IMR-90 (cell line): ENCODE results near the gene ACE. TPM values are rescaled to one million over a fixed set of nuclear protein-coding genes. Genes with fewer than 3 reads are reported as not detected.

Experiments used
- ATAC-seq: fragments of 200-7000 bp; cut with Tn5 transposase; 2 replicates; pipeline ENCODE4 v1.9.1; 2020; ENCODE audit warnings: low read depth, mild to moderate bottlenecking, moderate library complexity
- Bru-seq: library from RNA; stranded (reverse); fragments of 400-500 nt; gene quantifications from one replicate; lab custom pipeline; 2021; lab: Mats Ljungman, UMichigan
- BruChase-seq, 2 experiments: library from RNA; stranded (reverse); fragments of 400-500 nt; gene quantifications; one replicate each; lab custom pipeline; 2021; lab: Mats Ljungman, UMichigan
- BruUV-seq: library from RNA; stranded (reverse); fragments of 400-500 nt; replicated peaks from 2 replicates; lab custom pipeline; 2021; lab: Mats Ljungman, UMichigan
- CTCF ChIA-PET: fragments of 300-600 bp; formaldehyde crosslinking; extraction: SDS; loops from one replicate; lab custom pipeline; 2021; ENCODE audit warnings: antibody characterized with exemption; lab: Yijun Ruan, JAX
- POLR2A ChIA-PET: fragments of 300-600 bp; sonication (Branson Sonifier 250); formaldehyde crosslinking; loops from one replicate; lab custom pipeline; 2022; ENCODE audit warnings: antibody characterized with exemption; ENCODE audit not compliant: unreplicated experiment; lab: Charles Lee
- DNase-seq: peaks from one replicate; pipeline ENCODE4 v3.0.0; 2013
- H2AFZ ChIP-seq: replicated peaks from 2 replicates; pipeline ENCODE3; 2013; ENCODE audit warnings: low read length, mild to moderate bottlenecking; ENCODE audit not compliant: poor library complexity
- H2AK5ac ChIP-seq: 2 replicates; pipeline ENCODE4 v1.6.1; 2013; ENCODE audit warnings: low read depth, low read length, inconsistent platforms
- H2AK9ac ChIP-seq: replicated peaks from 2 replicates; pipeline ENCODE3; 2013; ENCODE audit warnings: mild to moderate bottlenecking, low read depth, low read length, moderate library complexity; ENCODE audit not compliant: poor library complexity
- H2BK120ac ChIP-seq: 2 replicates; pipeline ENCODE4 v1.6.1; 2013; ENCODE audit warnings: low read depth, low read length, inconsistent platforms
- H2BK15ac ChIP-seq: 3 replicates; pipeline ENCODE4 v1.6.1; 2013; ENCODE audit warnings: low read depth, low read length, inconsistent platforms
- H2BK20ac ChIP-seq: 2 replicates; pipeline ENCODE4 v1.6.1; 2013; ENCODE audit warnings: low read depth, mild to moderate bottlenecking, inconsistent platforms, low read length, moderate library complexity
- H2BK5ac ChIP-seq: 2 replicates; pipeline ENCODE4 v1.6.1; 2013; ENCODE audit warnings: mild to moderate bottlenecking, low read depth, low read length, inconsistent platforms; ENCODE audit not compliant: poor library complexity, severe bottlenecking
- H3K14ac ChIP-seq: replicated peaks from 2 replicates; pipeline ENCODE4 v1.6.1; 2013; ENCODE audit warnings: low read depth, low read length, inconsistent platforms
- H3K18ac ChIP-seq: 2 replicates; pipeline ENCODE4 v1.6.1; 2013; ENCODE audit warnings: low read depth, low read length, control low read depth
- H3K23ac ChIP-seq: 2 replicates; pipeline ENCODE4 v1.6.1; 2013; ENCODE audit warnings: low read depth, low read length, inconsistent platforms
- H3K27ac ChIP-seq: 2 replicates; pipeline ENCODE4 v1.5.1; 2013; ENCODE audit warnings: mild to moderate bottlenecking, control low read depth, low read length; ENCODE audit not compliant: insufficient read depth
- H3K27me3 ChIP-seq: 2 replicates; pipeline ENCODE4 v1.6.1; 2013; ENCODE audit warnings: low read length; ENCODE audit not compliant: control insufficient read depth, insufficient read depth
- H3K36me3 ChIP-seq: 2 replicates; pipeline ENCODE4 v1.6.1; 2013; ENCODE audit warnings: low read length, mixed read lengths; ENCODE audit not compliant: control insufficient read depth, insufficient read depth
- H3K4ac ChIP-seq: 2 replicates; pipeline ENCODE4 v1.6.1; 2013; ENCODE audit warnings: low read depth, low read length, inconsistent platforms
- H3K4me1 ChIP-seq: 2 replicates; pipeline ENCODE4 v1.6.1; 2013; ENCODE audit warnings: low read length, mixed read lengths; ENCODE audit not compliant: control insufficient read depth, insufficient read depth
- H3K4me2 ChIP-seq: 2 replicates; pipeline ENCODE4 v1.6.1; 2013; ENCODE audit warnings: low read depth, mild to moderate bottlenecking, control low read depth, low read length, moderate library complexity
- H3K4me3 ChIP-seq: 2 replicates; pipeline ENCODE4 v1.5.1; 2013; ENCODE audit warnings: low read depth, mild to moderate bottlenecking, control low read depth, low read length, moderate library complexity; ENCODE audit not compliant: insufficient read depth
- H3K56ac ChIP-seq: 2 replicates; pipeline ENCODE4 v1.6.1; 2013; ENCODE audit warnings: low read length, inconsistent platforms; ENCODE audit not compliant: insufficient read depth; ENCODE audit errors: extremely low read depth
- H3K79me1 ChIP-seq, 2 experiments: 2 replicates each; pipeline ENCODE4 v1.6.1; 2013; ENCODE audit warnings: low read length in 2 of 2, inconsistent platforms in 1 of 2, low read depth in 1 of 2
- H3K9ac ChIP-seq: 2 replicates; pipeline ENCODE4 v1.6.1; 2013; ENCODE audit warnings: low read depth, low read length, control low read depth
- H3K9me1 ChIP-seq: 2 replicates; pipeline ENCODE4 v1.6.1; 2013; ENCODE audit warnings: low read length, inconsistent platforms; ENCODE audit not compliant: insufficient read depth
- H3K9me3 ChIP-seq: 2 replicates; pipeline ENCODE4 v1.6.1; 2013; ENCODE audit warnings: low read length; ENCODE audit not compliant: control insufficient read depth, insufficient read depth
- H4K20me1 ChIP-seq: 2 replicates; pipeline ENCODE4 v1.6.1; 2013; ENCODE audit warnings: low read length, inconsistent platforms; ENCODE audit not compliant: insufficient read depth
- H4K5ac ChIP-seq: 2 replicates; pipeline ENCODE4 v1.6.1; 2013; ENCODE audit warnings: mild to moderate bottlenecking, low read depth, low read length, control low read depth
- H4K8ac ChIP-seq, 2 experiments: 2 replicates each; pipeline ENCODE4 v1.6.1; 2013; ENCODE audit warnings: low read depth in 2 of 2, low read length in 2 of 2, control low read depth in 1 of 2, inconsistent platforms in 1 of 2
- H4K91ac ChIP-seq: 2 replicates; pipeline ENCODE4 v1.6.1; 2013; ENCODE audit warnings: low read depth, low read length, inconsistent platforms; ENCODE audit not compliant: insufficient read depth
- MAFK ChIP-seq: IDR thresholded peaks from 2 replicates; pipeline ENCODE4 v1.6.1; 2012; ENCODE audit warnings: low read depth, low read length, improper control_type of control experiment
- RFX5 ChIP-seq: IDR thresholded peaks from 2 replicates; pipeline ENCODE4 v1.8.0; 2012; ENCODE audit warnings: low read depth, mild to moderate bottlenecking, low read length, moderate library complexity
- WGBS, 2 experiments: methylation state at CpG; one replicate each; pipeline versions ENCODE4 v1.1.5 to v1.1.7; 2013; ENCODE audit warnings: missing lambda C conversion rate in 2 of 2; ENCODE audit not compliant: insufficient read length in 1 of 2; ENCODE audit errors: extremely low coverage in 2 of 2; 5-methylcytosine and 5-hydroxymethylcytosine counted together
- dilution Hi-C: fragments of 300-500 bp; cut with HindIII; formaldehyde crosslinking; loops from one replicate; pipeline ENCODE4 v1.14.3; 2018; ENCODE audit warnings: low sequenced_read_pairs; ENCODE audit not compliant: unreplicated experiment
- in situ Hi-C: fragments of 300-500 bp; cut with MboI; formaldehyde crosslinking; loops from 3 replicates; pipeline ENCODE4 v1.14.3; 2019; ENCODE audit warnings: low sequenced_read_pairs, inconsistent platforms, mixed read lengths
- intact Hi-C: fragments of 100-400 bp; cut with micrococcal nuclease; formaldehyde crosslinking; loops from 2 replicates; pipeline ENCODE4 v1.10.0; 2022
- long read RNA-seq: library from polyadenylated mRNA; unstranded; transcript quantifications from one replicate; pipeline ENCODE4 v2.0.0, GENCODE V29; 2021; ENCODE audit not compliant: unreplicated experiment
- polyA plus RNA-seq, 3 experiments: library from polyadenylated mRNA; depleted of rRNA; stranded (reverse); fragments of >200 nt; gene quantifications; 2 replicates each; pipeline ENCODE4 v1.2.3, GENCODE V29; 2012; ENCODE audit warnings: low replicate concordance in 1 of 3
- total RNA-seq: library from RNA; depleted of rRNA; stranded (reverse); fragments of >200 nt; gene quantifications from 2 replicates; pipeline ENCODE4 v1.2.3, GENCODE V29; 2012; rRNA removed

The ACE gene
- total RNA-seq, result 1.4 TPM in 2 replicates
- polyA plus RNA-seq (2012; rRNA removed), result 3.5 and 5.8 TPM in 2 replicates
- 4.0 and 5.5 TPM in 2 replicates for polyA plus RNA-seq (2012; cell fraction: cytosol; rRNA removed)
- polyA plus RNA-seq (2012; cell fraction: nucleus; rRNA removed; ENCODE audit: low replicate concordance), result 10.1 and 21.1 TPM in 2 replicates
- Bru-seq, nascent RNA, result percentile 18 among the genes with signal in this experiment
- BruChase-seq, experiment 1, labeled RNA remaining after a 6-hour chase, result percentile 8 among the genes with signal in this experiment
- BruChase-seq, experiment 2, labeled RNA remaining after a 2-hour chase, result percentile 16 among the genes with signal in this experiment
- long read RNA-seq, partial matches to known transcripts, result 1 of 1 reads
- long read RNA-seq, other reads (novel, unspliced or antisense), result 0 of 1 reads

DNA sequence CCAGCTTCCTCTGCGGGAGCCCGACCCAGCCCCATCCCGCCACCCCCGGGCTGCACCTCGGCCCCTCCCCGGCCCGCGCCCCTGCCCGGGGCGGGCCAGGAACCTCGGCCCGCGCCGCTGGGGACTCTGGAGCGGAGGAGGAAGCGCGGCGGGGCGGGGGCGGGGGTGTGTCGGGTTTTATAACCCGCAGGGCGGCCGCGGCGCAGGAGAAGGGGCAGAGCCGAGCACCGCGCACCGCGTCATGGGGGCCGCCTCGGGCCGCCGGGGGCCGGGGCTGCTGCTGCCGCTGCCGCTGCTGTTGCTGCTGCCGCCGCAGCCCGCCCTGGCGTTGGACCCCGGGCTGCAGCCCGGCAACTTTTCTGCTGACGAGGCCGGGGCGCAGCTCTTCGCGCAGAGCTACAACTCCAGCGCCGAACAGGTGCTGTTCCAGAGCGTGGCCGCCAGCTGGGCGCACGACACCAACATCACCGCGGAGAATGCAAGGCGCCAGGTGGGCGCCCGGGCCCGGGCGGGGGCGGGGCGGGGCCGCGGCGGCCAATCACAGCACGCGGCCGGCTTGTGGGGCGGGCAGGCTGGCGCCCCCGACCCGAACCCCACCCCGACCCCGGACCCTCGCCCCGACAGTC is at the start of gene ACE:
Gene ACE, plus strand, starts transcription at position 208 of the 626 bp plus-strand sequence. Its CDS starts 34 bp downstream, at position 242.
- H3K4me2 ChIP-seq, result peak within 1 kb of the TSS; percentile 67
- dilution Hi-C loops, result no loop called here
- peak within 1 kb of the TSS; percentile 39 for H3K4me3 ChIP-seq
- no peak for TF ChIP-seq RFX5
- 0 out of 2 replicates have a peak, but pooled peaks have one; percentile 12 for TF ChIP-seq MAFK
- ChIA-PET POLR2A (no interaction called here), CTCF (no interaction called here)
- H2BK120ac ChIP-seq, result no peak within 1 kb of the TSS
- H2AK9ac ChIP-seq, result peak within 1 kb of the TSS; percentile 85
- no peak within 1 kb of the TSS for H4K8ac ChIP-seq
- H3K4me1 ChIP-seq, result peaks cover 11% of the 10 kb centered on the region
- peak within 1 kb of the TSS; percentile 47; the same call in 1 of the 2 replicates for H2AK5ac ChIP-seq
- H2AFZ ChIP-seq, result peak within 1 kb of the TSS; percentile 92
- no peak within 1 kb of the TSS for H3K18ac ChIP-seq
- BruUV-seq, result no TSS peak
- in situ Hi-C loops, result no loop called here
- H4K5ac ChIP-seq, result no peak within 1 kb of the TSS
- no peaks in the 10 kb centered on the region for H3K79me1 ChIP-seq
- H4K20me1 ChIP-seq, result no peaks in the 10 kb centered on the region
- H2BK20ac ChIP-seq, result 0 out of 2 replicates have a peak within 1 kb of the TSS, but pooled peaks have one; percentile 32
- H2BK15ac ChIP-seq, result no peak within 1 kb of the TSS
- no peaks in the 10 kb centered on the region for H3K9me3 ChIP-seq
- peak; percentile 43 for ATAC-seq
- no peaks in the 10 kb centered on the region for H3K36me3 ChIP-seq
- peak within 1 kb of the TSS; percentile 19; the same call in 1 of the 2 replicates for H3K14ac ChIP-seq
- intact Hi-C loops, result no loop called here
- peak within 1 kb of the TSS; percentile 20; the same call in 1 of the 2 replicates for H3K23ac ChIP-seq
- peaks cover 5% of the 10 kb centered on the region; the same call in 1 of the 2 replicates for H3K9me1 ChIP-seq
- H3K56ac ChIP-seq, result no peak within 1 kb of the TSS
- H3K4ac ChIP-seq, result peak within 1 kb of the TSS; percentile 59
- peak; percentile 15 for DNase-seq
- no peak within 1 kb of the TSS; the same call in none of the 2 replicates for H4K91ac ChIP-seq
- WGBS, 2 experiments, result 0% methylated on average over 42 of the region's 78 CpGs; no CpG with 5 or more reads in 1 of the 2 experiments
- no peak within 1 kb of the TSS for H3K9ac ChIP-seq
- no peak within 1 kb of the TSS for H2BK5ac ChIP-seq
- no peak within 1 kb of the TSS for H3K27ac ChIP-seq
- peaks cover 11% of the 10 kb centered on the region for H3K27me3 ChIP-seq
